ENCODE data around the gene ATP2A3. TPM values are rescaled to one million over a fixed set of nuclear protein-coding genes. Genes with fewer than 3 reads are reported as not detected.
"Not testable (repeated sequence)": the region's sequence is repeated elsewhere in the genome, so short reads cannot be mapped to it uniquely, and the experiment has no call there.

ATP2A3 gene
- total RNA-seq, 1 donor from 2014 or later, result 44.4 TPM

GRCh38 chr17:3951003-3951402, 13.2 kb downstream of the ATP2A3 start:
- DNase-seq (no peak), ATAC-seq (no peak)
- no peak overlapping the region for H3K4me3 ChIP-seq
- no peaks in the 10 kb centered on the region for H3K27me3 ChIP-seq
- TF ChIP-seq, protein P1, sequence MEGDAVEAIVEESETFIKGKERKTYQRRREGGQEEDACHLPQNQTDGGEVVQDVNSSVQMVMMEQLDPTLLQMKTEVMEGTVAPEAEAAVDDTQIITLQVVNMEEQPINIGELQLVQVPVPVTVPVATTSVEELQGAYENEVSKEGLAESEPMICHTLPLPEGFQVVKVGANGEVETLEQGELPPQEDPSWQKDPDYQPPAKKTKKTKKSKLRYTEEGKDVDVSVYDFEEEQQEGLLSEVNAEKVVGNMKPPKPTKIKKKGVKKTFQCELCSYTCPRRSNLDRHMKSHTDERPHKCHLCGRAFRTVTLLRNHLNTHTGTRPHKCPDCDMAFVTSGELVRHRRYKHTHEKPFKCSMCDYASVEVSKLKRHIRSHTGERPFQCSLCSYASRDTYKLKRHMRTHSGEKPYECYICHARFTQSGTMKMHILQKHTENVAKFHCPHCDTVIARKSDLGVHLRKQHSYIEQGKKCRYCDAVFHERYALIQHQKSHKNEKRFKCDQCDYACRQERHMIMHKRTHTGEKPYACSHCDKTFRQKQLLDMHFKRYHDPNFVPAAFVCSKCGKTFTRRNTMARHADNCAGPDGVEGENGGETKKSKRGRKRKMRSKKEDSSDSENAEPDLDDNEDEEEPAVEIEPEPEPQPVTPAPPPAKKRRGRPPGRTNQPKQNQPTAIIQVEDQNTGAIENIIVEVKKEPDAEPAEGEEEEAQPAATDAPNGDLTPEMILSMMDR (IDR thresholded peaks at IDR 0.05), result no peak
- H3K9me3 ChIP-seq, result no peaks in the 10 kb centered on the region
- H3K27ac ChIP-seq, result no peak overlapping the region
- intact Hi-C loops (cut with DNase I), result no loop called here
- peaks cover 19% of the 10 kb centered on the region for H3K36me3 ChIP-seq
- H3K4me1 ChIP-seq, result peaks cover 8% of the 10 kb centered on the region

DNA sequence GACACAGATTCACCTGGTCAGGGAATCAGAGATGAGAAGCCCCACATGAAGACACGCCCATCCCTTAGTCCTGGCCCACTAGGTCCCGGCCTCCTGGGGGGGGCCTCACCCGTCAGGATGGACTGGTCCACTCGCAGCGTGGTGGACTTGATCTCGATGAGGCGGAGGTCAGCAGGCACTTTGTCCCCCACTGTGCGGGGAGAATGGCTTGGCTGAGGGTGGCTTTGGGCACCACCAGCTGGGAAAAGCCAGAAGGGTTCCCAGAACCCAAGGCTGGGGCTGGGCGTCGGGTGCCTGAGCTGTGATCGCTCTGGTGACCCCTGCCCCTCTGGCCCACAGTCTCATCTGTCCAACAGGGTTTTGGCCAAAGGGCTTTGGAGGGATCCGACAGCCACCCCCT, 13.7 kb downstream of the ATP2A3 start:
- no peak overlapping the region for H3K27ac ChIP-seq
- H3K4me1 ChIP-seq, result peaks cover 8% of the 10 kb centered on the region
- TF ChIP-seq, protein P1 (IDR thresholded peaks at IDR 0.05), result no peak
- H3K9me3 ChIP-seq, result no peaks in the 10 kb centered on the region
- ATAC-seq (no peak), DNase-seq (no peak)
- intact Hi-C loops (cut with DNase I), result no loop called here
- H3K27me3 ChIP-seq, result no peaks in the 10 kb centered on the region
- no peak overlapping the region for H3K4me3 ChIP-seq
- H3K36me3 ChIP-seq, result peaks cover 19% of the 10 kb centered on the region

- Histone ChIP-seq H3K4me1 (no peaks in the 10 kb centered on the region), H3K36me3 (peaks cover 19% of the 10 kb centered on the region), H3K27ac (no peak overlapping the region), H3K9me3 (no peaks in the 10 kb centered on the region), H3K4me3 (no peak overlapping the region), H3K27me3 (no peaks in the 10 kb centered on the region)
- intact Hi-C loops (cut with DNase I), result no loop called here
- no peak for DNase-seq
- ATAC-seq, result no peak
- TF ChIP-seq, protein P1 (IDR thresholded peaks at IDR 0.05), result no peak
Observed at GRCh38 chr17:3949418-3949817, 14.8 kb downstream of the ATP2A3 start.

GRCh38 chr17:3948551-3948950, 15.7 kb downstream of the ATP2A3 start:
- H3K9me3 ChIP-seq; ATAC-seq; H3K27me3 ChIP-seq; H3K27ac ChIP-seq; H3K4me1 ChIP-seq; H3K4me3 ChIP-seq; intact Hi-C loops (cut with DNase I); DNase-seq: not testable (repeated sequence)
- peaks cover 19% of the 10 kb centered on the region for H3K36me3 ChIP-seq

- ATAC-seq (no peak), DNase-seq (no peak)
- Histone ChIP-seq H3K9me3 (no peaks in the 10 kb centered on the region), H3K27me3 (no peaks in the 10 kb centered on the region), H3K4me3 (no peak overlapping the region), H3K4me1 (no peaks in the 10 kb centered on the region), H3K27ac (no peak overlapping the region), H3K36me3 (peaks cover 19% of the 10 kb centered on the region)
- intact Hi-C loops (cut with DNase I), result no loop called here
- TF ChIP-seq, protein P1 (IDR thresholded peaks at IDR 0.05), result no peak
Observed at GRCh38 chr17:3947318-3947810, 16.9 kb downstream of the ATP2A3 start.

DNA sequence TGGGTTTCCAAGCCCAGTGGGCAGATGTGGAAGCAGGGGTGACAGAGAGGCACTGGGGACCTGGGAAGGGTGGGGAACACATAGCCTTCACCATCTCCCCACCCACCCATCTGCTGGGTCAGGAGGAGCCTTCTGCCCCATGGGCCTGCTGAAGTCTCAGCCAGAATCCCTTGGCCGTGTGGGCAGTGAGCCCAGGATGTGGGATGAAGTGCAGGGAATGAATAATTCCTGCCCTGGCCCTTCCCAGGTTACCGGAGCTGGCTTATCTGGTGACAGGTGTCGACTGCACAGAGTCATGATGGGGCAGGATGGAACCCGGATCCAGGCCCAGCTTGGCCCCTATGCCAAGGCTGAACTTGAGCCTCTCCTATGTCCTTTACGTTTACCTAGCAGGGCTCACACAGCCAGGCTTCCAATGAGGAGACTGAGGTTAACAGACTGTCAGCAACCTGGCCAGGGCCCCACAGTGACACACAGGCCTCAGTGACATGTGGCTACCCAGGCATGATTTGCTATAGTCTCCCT, 17.5 kb downstream of the ATP2A3 start:
- no peaks in the 10 kb centered on the region for H3K4me1 ChIP-seq
- DNase-seq (no peak), ATAC-seq (no peak)
- no peaks in the 10 kb centered on the region for H3K9me3 ChIP-seq
- no peak overlapping the region for H3K27ac ChIP-seq
- intact Hi-C loops (cut with DNase I), result no loop called here
- no peaks in the 10 kb centered on the region for H3K27me3 ChIP-seq
- no peak overlapping the region for H3K4me3 ChIP-seq
- H3K36me3 ChIP-seq, result peaks cover 19% of the 10 kb centered on the region
- TF ChIP-seq, protein P1 (IDR thresholded peaks at IDR 0.05), result no peak
